Central memory CD4-positive, alpha-beta T cell (primary cell): ENCODE measurements around the gene NUP153.
"Not testable (repeated sequence)": the region's sequence is repeated elsewhere in the genome, so short reads cannot be mapped to it uniquely, and the experiment has no call there.

Source experiments
- DNase-seq: peaks from one replicate; pipeline ENCODE4 v3.0.0; 2022

NUP153 gene

GRCh38 chr6:17600527-17601385, 106.0 kb downstream of the NUP153 start:
- DNase-seq, result peak; percentile 41

GRCh38 chr6:17599877-17600526, 106.7 kb downstream of the NUP153 start, which contains the start of gene FAM8A1:
Gene FAM8A1, plus strand, starts transcription at chr6:17600302. Its CDS starts 108 bp downstream, at chr6:17600410.
- peak; percentile 91 for DNase-seq

- DNase-seq, result no peak
These were observed 110.6 kb downstream of the NUP153 start for GRCh38 chr6:17596085-17596484.

GRCh38 chr6:17593246-17593645, 113.5 kb downstream of the NUP153 start:
- no peak for DNase-seq

GRCh38 chr6:17591287-17591686, 115.4 kb downstream of the NUP153 start:
- no peak for DNase-seq

GRCh38 chr6:17589406-17590096, 117.2 kb downstream of the NUP153 start:
- peak; percentile 36 for DNase-seq

GRCh38 chr6:17588011-17588410, 118.7 kb downstream of the NUP153 start:
- no peak for DNase-seq

- not testable (repeated sequence) for DNase-seq
These were observed 120.1 kb downstream of the NUP153 start for GRCh38 chr6:17586623-17587022.

GRCh38 chr6:17585766-17586490, 120.8 kb downstream of the NUP153 start:
- DNase-seq, result no peak

- DNase-seq, result peak; percentile 30
These were observed 122.4 kb downstream of the NUP153 start for GRCh38 chr6:17584241-17584803.

GRCh38 chr6:17583811-17584210, 122.9 kb downstream of the NUP153 start:
- DNase-seq, result no peak

GRCh38 chr6:17581282-17581681, 125.4 kb downstream of the NUP153 start:
- not testable (repeated sequence) for DNase-seq

- DNase-seq, result peak; percentile 6
These were observed 126.1 kb downstream of the NUP153 start for GRCh38 chr6:17580518-17581048.

- DNase-seq, result no peak
These were observed 129.7 kb downstream of the NUP153 start for GRCh38 chr6:17577059-17577458.

GRCh38 chr6:17574866-17575560, 131.7 kb downstream of the NUP153 start:
- no peak for DNase-seq

GRCh38 chr6:17565399-17565798, 141.3 kb downstream of the NUP153 start:
- DNase-seq, result no peak
